HG03196 (cell line): ENCODE measurements around the gene CNOT4.
"Not testable (repeated sequence)": the region's sequence is repeated elsewhere in the genome, so short reads cannot be mapped to it uniquely, and the experiment has no call there.

Source experiments
- ATAC-seq: cut with Tn5 transposase; IDR thresholded peaks from one replicate; pipeline ENCODE4 v1.9.1; 2021; ENCODE audit not compliant: unreplicated experiment

The CNOT4 gene

DNA sequence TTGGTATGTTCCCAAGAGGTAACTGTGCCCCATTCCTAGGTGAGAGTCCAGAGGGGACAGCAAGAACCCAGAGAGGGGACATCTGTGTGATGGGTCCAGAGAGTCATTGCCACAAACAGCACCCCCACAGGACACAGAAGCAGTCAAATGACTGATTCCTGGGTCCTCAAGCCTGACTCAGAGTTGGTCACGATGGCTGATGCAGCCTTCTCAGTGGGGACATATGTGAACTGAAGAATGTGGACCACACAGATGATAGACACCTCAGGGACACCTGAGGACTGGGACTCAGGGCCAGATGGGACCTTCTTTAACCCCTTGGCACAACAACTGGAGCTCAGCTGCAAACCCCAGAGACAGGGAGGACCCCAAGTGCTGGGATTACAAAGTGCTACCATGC lies 179.8 kb downstream of the CNOT4 start:
- no peak for ATAC-seq

DNA sequence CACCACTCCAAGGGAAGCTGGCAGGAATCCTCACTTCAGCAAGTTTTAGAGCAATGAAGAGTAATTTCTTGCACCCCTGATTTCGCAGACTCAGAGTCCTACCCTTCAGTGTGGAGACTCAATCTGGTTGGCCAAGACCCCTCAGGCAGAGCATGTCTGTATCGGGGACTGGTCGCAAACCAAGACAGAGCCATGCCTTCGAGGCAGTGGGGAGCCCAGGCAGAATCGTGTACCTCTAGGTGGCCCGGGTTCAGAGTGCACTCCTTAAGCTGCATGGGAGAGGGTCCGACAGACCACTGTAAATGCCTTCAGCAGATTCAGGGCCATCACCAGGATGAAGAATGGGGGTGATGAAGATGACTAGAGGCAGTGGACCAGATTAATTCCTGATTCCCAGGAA lies 181.4 kb downstream of the CNOT4 start:
- no peak for ATAC-seq

DNA sequence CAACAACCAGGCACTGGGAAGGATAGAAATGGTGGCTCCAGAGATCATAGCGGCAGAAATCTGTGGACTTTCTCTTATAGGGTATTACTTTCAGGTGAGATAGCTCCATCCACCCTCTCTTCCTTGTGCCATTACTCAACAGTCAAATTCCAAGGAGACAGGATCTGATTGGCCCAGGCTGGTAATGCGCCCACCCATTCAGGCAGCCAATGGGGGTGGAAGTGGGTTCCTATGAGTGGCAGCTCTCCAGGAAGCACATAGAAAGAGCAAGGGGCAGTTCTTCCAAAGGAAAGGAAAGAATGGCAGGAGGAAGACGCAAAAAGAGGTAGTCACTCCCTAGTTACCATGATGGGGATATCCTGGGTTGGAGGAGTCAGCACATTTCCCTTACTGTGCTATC lies 181.8 kb downstream of the CNOT4 start:
- no peak for ATAC-seq

DNA sequence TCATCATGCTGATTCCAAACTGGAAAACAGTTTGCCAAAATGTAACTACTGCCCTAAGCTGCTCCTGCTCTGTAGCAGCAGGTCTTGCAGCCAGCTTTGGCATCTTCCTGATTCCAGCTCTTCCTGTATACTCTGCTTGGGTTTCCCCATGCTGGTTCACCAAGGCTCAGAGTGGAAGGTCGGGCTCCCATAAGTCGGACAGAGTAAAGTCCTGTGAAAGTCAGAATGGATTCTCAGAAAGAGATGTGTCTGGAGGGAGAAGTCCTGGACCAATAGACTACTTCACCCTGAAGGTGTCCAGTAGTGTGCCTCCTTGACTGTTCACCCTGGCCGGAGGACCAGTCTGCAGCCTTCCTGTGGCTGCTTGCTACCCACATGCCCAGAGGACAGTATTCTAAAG lies 182.4 kb downstream of the CNOT4 start:
- ATAC-seq, result no peak

DNA sequence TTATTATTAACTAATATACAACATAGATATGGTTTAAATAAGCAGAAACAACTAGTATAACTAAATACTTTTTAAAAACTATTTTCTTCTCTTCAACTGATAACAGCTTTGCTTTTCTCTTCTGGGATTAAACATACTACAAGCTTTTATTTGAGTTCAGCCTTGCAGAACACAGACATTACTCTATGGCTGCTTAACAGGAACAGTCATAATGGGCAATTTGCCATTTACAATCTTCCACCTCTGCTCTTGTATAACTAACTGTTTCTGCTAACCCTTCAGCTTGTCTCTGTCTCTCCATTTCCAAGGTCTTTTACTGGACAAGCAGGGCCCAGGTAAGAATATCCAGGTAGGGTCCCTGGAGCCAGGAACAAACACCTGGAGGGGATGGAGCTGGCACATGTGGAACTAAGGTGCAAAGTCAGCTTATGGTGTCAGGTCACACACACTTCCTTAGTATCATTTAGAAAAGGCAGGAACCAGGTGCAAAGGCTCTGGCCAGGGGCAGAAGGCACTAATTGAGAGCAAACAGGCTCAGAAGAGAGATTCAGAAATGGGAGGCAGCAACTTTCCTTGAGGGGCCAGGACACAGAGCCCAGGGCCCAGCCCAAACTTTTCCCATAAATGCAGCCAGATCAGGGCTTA lies 183.1 kb downstream of the CNOT4 start:
- no peak for ATAC-seq

DNA sequence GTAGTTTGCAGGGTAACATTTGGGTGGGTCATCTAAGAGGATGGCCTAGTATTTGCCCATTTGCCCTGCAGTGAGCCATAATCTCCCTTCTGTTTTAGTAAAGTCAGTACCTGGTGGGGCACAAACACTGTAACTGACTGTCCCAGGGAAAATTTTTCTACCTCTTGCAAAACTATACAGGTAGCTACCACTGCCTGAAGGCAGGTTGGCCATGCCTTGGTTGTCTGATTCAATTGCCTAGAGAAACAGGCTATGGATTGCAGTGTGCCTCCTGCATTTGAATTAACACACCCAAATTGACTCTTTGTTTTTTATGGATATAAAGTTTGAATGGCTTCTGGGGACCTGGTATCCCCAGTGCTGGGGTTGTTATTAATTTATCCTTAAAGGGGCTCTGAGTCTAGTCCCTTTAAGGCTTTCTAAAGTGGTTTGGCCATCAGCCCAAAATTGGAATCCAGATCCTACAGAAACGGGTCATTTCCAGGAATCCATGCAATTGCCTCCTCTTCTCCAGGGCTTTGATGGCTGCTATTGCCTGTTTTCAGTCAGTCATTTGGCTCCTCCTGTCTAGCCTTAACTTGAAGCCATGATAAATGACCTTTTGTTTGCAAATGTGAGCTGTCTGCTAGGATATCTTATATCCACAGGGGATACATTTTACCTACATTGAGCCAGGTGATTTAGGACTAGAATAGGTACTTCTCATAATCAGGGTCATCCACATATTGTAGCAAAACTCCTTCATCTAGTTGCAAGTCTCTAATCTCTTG lies 187.1 kb downstream of the CNOT4 start:
- no peak for ATAC-seq

DNA sequence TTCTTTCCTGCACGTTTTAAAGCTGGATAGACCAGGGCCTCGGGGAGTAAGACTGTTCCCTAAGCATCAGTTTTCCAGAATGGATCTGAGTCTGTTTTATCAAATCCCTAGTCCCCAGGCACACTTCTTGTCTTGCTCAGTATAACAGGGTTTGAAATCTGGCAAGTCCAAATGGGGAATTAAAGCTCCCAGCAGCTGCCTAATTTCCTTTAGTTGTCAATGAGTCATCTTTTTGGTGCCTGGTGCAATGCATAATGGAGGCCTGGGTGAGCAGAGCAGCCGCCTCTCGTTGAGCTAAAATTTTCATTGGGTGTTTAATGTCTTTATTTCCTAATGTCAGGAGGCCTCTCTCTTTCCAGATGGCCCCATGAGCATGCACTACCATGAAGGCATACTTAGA lies 188.3 kb downstream of the CNOT4 start:
- no peak for ATAC-seq

DNA sequence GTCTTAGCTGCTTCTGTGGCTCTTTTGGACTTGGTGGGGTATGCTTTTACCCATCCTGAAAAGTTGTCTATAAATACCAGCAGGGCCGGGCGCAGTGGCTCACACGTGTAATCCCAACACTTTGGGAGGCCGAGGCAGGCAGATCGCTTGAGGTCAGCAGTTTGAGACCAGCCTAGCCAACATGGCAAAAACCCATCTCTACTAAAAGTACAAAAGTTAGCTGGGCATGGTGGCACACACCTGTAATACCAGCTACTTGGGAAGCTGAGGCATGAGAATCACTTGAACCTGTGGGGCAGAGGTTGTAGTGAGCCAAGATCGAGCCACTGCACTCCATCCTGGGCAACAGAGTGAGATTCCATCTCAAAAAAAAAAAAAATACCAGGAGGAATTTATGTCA lies 188.9 kb downstream of the CNOT4 start:
- ATAC-seq, result not testable (repeated sequence)

DNA sequence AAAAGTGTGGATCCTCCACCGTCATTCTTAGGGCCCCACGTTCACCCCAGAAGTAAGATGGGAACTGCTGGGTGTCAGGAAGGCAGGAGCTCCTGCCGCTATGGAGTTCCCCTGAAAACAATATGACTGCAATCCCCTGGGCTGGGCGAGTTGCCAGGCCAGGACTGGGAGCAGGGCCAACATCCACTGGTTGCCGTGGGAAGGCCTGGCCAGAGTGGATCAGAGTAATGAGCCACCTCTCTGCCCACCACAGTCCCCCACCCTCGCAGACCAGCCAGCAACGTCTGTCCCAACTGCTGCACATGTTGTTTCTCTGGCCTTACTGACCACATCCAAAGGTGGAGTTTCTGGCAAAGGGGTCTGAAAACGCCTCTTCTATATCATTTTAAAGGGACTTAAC lies 189.6 kb downstream of the CNOT4 start:
- ATAC-seq, result no peak

DNA sequence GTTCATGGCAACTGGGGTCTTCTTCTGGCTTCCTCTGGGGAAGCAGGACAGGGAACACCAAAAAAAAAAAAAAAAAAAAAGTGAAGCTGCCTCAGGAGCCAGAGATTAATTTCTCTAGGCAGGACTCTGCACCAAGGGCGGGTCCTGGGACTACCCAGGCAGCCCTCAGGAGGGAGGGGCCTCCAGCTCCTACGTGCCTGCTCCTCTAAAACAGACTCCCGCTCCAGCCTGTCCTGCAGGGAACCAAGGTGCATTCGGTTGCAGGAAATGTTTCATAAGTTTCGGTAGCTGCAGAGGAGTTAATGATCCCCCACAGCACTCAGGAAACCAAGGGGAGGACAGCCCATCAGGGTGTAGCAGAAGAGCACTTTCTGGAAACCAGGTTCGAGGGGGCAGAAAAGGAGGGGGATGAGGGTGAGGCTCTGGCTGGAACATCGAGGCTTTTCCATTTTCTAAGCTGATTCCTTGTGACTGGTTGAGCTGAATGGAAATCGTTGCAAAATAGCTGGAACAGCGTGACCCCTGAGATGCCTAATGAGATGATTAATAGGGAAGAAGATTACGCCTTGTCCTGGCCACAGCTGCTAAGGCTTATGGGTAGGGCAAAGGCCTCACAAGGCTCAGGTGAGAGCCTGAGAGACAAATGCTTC lies 192.1 kb downstream of the CNOT4 start:
- ATAC-seq, result no peak

DNA sequence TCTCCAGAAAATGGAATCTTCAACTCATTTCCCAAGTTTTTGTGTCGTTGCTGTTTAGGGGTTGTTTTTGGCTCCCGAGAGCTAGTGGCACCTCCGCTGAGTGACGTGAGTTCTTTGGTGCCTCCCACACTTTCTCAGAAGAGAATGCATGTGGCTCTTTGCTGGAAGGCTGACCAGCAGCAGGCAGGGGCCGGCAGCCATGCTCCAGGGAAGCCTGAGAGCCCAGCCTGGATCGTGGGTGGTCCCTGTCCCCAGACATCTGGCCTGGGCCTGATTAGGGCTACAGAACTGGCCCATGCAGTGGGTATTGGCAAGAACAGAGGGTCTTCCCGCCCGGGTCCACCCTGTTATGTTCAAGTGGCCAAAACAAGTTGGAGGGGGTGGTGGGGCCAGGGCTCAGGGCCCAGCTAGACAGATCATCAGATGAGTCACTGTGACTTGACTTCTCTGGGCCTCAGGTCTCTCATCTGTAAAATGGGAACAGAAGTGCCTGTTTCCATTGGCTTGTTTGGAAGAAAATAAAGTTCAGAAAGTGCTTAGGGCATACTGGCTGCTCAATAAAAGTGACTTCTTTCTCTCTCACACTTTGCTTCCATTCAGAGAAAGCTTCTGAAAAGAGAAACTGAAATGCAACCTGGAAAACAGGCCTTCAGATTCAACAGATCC lies 193.1 kb downstream of the CNOT4 start:
- ATAC-seq, result no peak

DNA sequence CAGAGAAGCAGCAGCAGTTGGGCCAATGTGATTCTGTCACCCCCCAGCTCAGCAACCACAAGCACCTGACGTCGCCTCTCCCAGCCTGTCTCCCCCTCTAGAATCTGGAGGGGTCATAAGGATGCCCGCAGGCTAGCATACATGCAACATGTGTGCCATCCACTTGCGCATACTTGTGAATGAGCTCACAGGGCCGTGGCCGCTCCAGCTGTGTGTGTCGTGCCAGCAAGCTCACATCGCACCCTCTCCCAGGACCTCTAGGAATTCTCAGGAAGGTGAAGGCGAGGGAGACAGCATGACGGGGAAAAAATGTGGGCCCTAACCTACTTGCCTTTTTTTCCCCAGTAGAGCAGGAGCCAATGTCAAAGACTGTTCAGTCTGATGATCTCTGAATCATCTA lies 195.9 kb downstream of the CNOT4 start:
- ATAC-seq, result no peak
